Mesenchymal stem cell (in vitro differentiated cells and primary cell): ENCODE data around the gene SEC24C.

Experiments
- DNase-seq: peaks from one replicate; pipeline ENCODE4 v3.0.0-alpha.2; 2013
- H2AFZ ChIP-seq: one replicate; pipeline ENCODE4 v1.6.1; 2013; ENCODE audit warnings: low read depth, mild to moderate bottlenecking, control low read depth, inconsistent platforms, low read length, moderate library complexity
- H2AK5ac ChIP-seq: 2 replicates; pipeline ENCODE4 v1.6.1; 2013; ENCODE audit warnings: low read length, moderate library complexity, mild to moderate bottlenecking, inconsistent platforms; ENCODE audit not compliant: severe bottlenecking
- H2BK120ac ChIP-seq: one replicate; pipeline ENCODE4 v1.6.1; 2013; ENCODE audit warnings: low read depth, mild to moderate bottlenecking, inconsistent platforms, low read length, moderate library complexity
- H2BK12ac ChIP-seq, 2 experiments: one replicate each; pipeline ENCODE4 v1.6.1; 2013; ENCODE audit warnings: inconsistent platforms in 2 of 2, low read length in 2 of 2, mild to moderate bottlenecking in 2 of 2, moderate library complexity in 2 of 2, control low read depth in 1 of 2
- H2BK15ac ChIP-seq: one replicate; pipeline ENCODE4 v1.6.1; 2013; ENCODE audit warnings: mild to moderate bottlenecking, low read depth, inconsistent platforms; ENCODE audit not compliant: poor library complexity, severe bottlenecking
- H2BK5ac ChIP-seq: 2 replicates; pipeline ENCODE4 v1.6.1; 2013; ENCODE audit warnings: low read depth, mild to moderate bottlenecking, low read length, control low read depth, inconsistent platforms; ENCODE audit not compliant: poor library complexity, severe bottlenecking
- H3K14ac ChIP-seq, 2 experiments: one replicate each; pipeline ENCODE4 v1.6.1; 2013; ENCODE audit warnings: inconsistent platforms in 2 of 2, low read length in 2 of 2, control low read depth in 1 of 2, mild to moderate bottlenecking in 1 of 2, moderate library complexity in 1 of 2
- H3K18ac ChIP-seq, 2 experiments: one replicate each; pipeline ENCODE4 v1.6.1; 2013; ENCODE audit warnings: inconsistent platforms in 2 of 2, low read length in 2 of 2, control low read depth in 1 of 2, low read depth in 1 of 2, mild to moderate bottlenecking in 1 of 2
- H3K23ac ChIP-seq, 2 experiments: one replicate each; pipeline ENCODE4 v1.6.1; 2013; ENCODE audit warnings: inconsistent platforms in 2 of 2, low read length in 2 of 2, mild to moderate bottlenecking in 2 of 2, moderate library complexity in 2 of 2, control low read depth in 1 of 2
- H3K27ac ChIP-seq: 2 replicates; pipeline ENCODE4 v1.5.1; 2013; ENCODE audit warnings: mild to moderate bottlenecking, moderate library complexity, low read length, control low read depth, inconsistent platforms; ENCODE audit not compliant: poor library complexity, severe bottlenecking
- H3K27me3 ChIP-seq, 2 experiments: 2 replicates each; pipeline versions ENCODE4 v1.6.1 to v1.7.0; 2013; ENCODE audit warnings: low read length in 2 of 2, mild to moderate bottlenecking in 2 of 2, moderate library complexity in 2 of 2, control low read depth in 1 of 2, inconsistent platforms in 1 of 2; ENCODE audit not compliant: control insufficient read depth in 1 of 2, insufficient read depth in 1 of 2
- H3K36me3 ChIP-seq, 2 experiments: 2 replicates each; pipeline versions ENCODE4 v1.6.1 to v1.7.0; 2013; ENCODE audit warnings: low read length in 2 of 2, control low read depth in 1 of 2, inconsistent platforms in 1 of 2, low read depth in 1 of 2, mild to moderate bottlenecking in 1 of 2; ENCODE audit not compliant: insufficient read depth in 2 of 2, control insufficient read depth in 1 of 2
- H3K4ac ChIP-seq, 2 experiments: one replicate each; pipeline ENCODE4 v1.6.1; 2013; ENCODE audit warnings: inconsistent platforms in 2 of 2, low read length in 2 of 2, mild to moderate bottlenecking in 2 of 2, moderate library complexity in 2 of 2, control low read depth in 1 of 2, low read depth in 1 of 2
- H3K4me1 ChIP-seq: 2 replicates; pipeline ENCODE4 v1.6.1; 2013; ENCODE audit warnings: low read depth, low read length, control low read depth; ENCODE audit not compliant: control insufficient read depth, insufficient read depth
- H3K4me2 ChIP-seq: 2 replicates; pipeline ENCODE4 v1.6.1; 2013; ENCODE audit warnings: low read length, mild to moderate bottlenecking, inconsistent platforms; ENCODE audit not compliant: poor library complexity, severe bottlenecking
- H3K4me3 ChIP-seq, 2 experiments: 2 replicates each; pipeline versions ENCODE4 v1.5.1 to v1.7.0; 2013; ENCODE audit warnings: low read length in 2 of 2, mild to moderate bottlenecking in 2 of 2, control low read depth in 1 of 2, low read depth in 1 of 2; ENCODE audit not compliant: insufficient read depth in 1 of 2
- H3K79me1 ChIP-seq: replicated peaks from 2 replicates; pipeline ENCODE4 v1.6.1; 2013; ENCODE audit warnings: mild to moderate bottlenecking, control low read depth, low read length, inconsistent platforms; ENCODE audit not compliant: poor library complexity, severe bottlenecking
- H3K9ac ChIP-seq: 2 replicates; pipeline ENCODE4 v1.7.0; 2013; ENCODE audit warnings: mild to moderate bottlenecking, low read length, moderate library complexity
- H3K9me3 ChIP-seq: 2 replicates; pipeline ENCODE4 v1.7.0; 2013; ENCODE audit warnings: mild to moderate bottlenecking, low read length; ENCODE audit not compliant: control insufficient read depth
- H4K8ac ChIP-seq: one replicate; pipeline ENCODE4 v1.6.1; 2013; ENCODE audit warnings: inconsistent platforms, mild to moderate bottlenecking, low read length, moderate library complexity
- H4K91ac ChIP-seq: one replicate; pipeline ENCODE4 v1.6.1; 2013; ENCODE audit warnings: mild to moderate bottlenecking, low read length, inconsistent platforms
- WGBS: methylation state at CpG from one replicate; pipeline ENCODE4 v1.1.7; 2013; ENCODE audit warnings: mixed read lengths; 5-methylcytosine and 5-hydroxymethylcytosine counted together

Gene SEC24C

GRCh38 chr10:73781879-73782748, 37.9 kb downstream of the SEC24C start, which contains the start of gene CHCHD1:
Gene CHCHD1, plus strand, starts transcription at chr10:73782048. Its CDS starts 28 bp downstream, at chr10:73782076.
- Histone ChIP-seq H3K18ac (peak within 1 kb of the TSS; percentile 93 to 99), H3K23ac (peak within 1 kb of the TSS in 1 of 2 experiments; percentile 75), H3K36me3 (peaks cover 16 to 27% of the 10 kb centered on the region in 2 experiments), H3K4me1 (peaks cover 7% of the 10 kb centered on the region), H4K91ac (peak within 1 kb of the TSS; percentile 91), H3K27ac (peak within 1 kb of the TSS; percentile 76), H3K4me3 (peak within 1 kb of the TSS; percentile 94 to 99), H3K79me1 (peaks cover 8% of the 10 kb centered on the region), H3K9me3 (no peaks in the 10 kb centered on the region), H2AFZ (peak within 1 kb of the TSS; percentile 83), H2BK120ac (no peak within 1 kb of the TSS), H2AK5ac (no peak within 1 kb of the TSS), H3K4me2 (peak within 1 kb of the TSS; percentile 94), H2BK15ac (peak within 1 kb of the TSS; percentile 83), H2BK5ac (peak within 1 kb of the TSS; percentile 77), H3K27me3 (no peaks in the 10 kb centered on the region), H3K14ac (peak within 1 kb of the TSS in 1 of 2 experiments; percentile 68), H2BK12ac (no peak within 1 kb of the TSS), H4K8ac (peak within 1 kb of the TSS; percentile 99), H3K4ac (peak within 1 kb of the TSS; percentile 77 to 99), H3K9ac (peak within 1 kb of the TSS; percentile 95)
- DNase-seq, result peak; percentile 90
- WGBS, result under 1% methylated on average over 55 of the region's 57 CpGs

- Histone ChIP-seq H3K18ac (no peak overlapping the region), H2BK120ac (no peak overlapping the region), H3K14ac (no peak overlapping the region), H3K4me3 (peak overlapping the region in 1 of 2 experiments; percentile 99), H2BK12ac (no peak overlapping the region), H4K91ac (no peak overlapping the region), H3K9ac (peak overlapping the region; percentile 95), H2AK5ac (no peak overlapping the region), H4K8ac (no peak overlapping the region), H3K23ac (no peak overlapping the region), H3K4ac (no peak overlapping the region), H3K36me3 (peaks cover 15 to 22% of the 10 kb centered on the region in 2 experiments), H3K4me2 (peak overlapping the region; percentile 94), H3K4me1 (peaks cover 11% of the 10 kb centered on the region), H2AFZ (no peak overlapping the region), H2BK5ac (no peak overlapping the region), H3K27me3 (no peaks in the 10 kb centered on the region), H3K27ac (no peak overlapping the region), H2BK15ac (no peak overlapping the region), H3K79me1 (peaks cover 8% of the 10 kb centered on the region), H3K9me3 (no peaks in the 10 kb centered on the region)
- 59% methylated on average over 2 of the region's 2 CpGs for WGBS
- DNase-seq, result no peak
Observed at GRCh38 chr10:73782749-73783085, 38.5 kb downstream of the SEC24C start.

GRCh38 chr10:73785211-73785720, 41.1 kb downstream of the SEC24C start, which contains the start of gene ZSWIM8:
Gene ZSWIM8, plus strand, starts transcription at chr10:73785606. Its CDS starts 273 bp downstream, at chr10:73785879.
- H2BK5ac ChIP-seq, result peak within 1 kb of the TSS; percentile 80
- peak within 1 kb of the TSS; percentile 66 to 81 for H3K14ac ChIP-seq
- peaks cover 17 to 21% of the 10 kb centered on the region in 2 experiments for H3K36me3 ChIP-seq
- H3K4me3 ChIP-seq, result peak within 1 kb of the TSS; percentile 88 to 90
- H2BK12ac ChIP-seq, result peak within 1 kb of the TSS in 1 of 2 experiments; percentile 55
- peaks cover 11% of the 10 kb centered on the region for H3K4me1 ChIP-seq
- H2AFZ ChIP-seq, result peak within 1 kb of the TSS; percentile 5
- peak within 1 kb of the TSS; percentile 31 for H4K91ac ChIP-seq
- H3K27me3 ChIP-seq, result no peaks in the 10 kb centered on the region
- H3K23ac ChIP-seq, result peak within 1 kb of the TSS in 1 of 2 experiments; percentile 84
- H3K4ac ChIP-seq, result peak within 1 kb of the TSS; percentile 9 to 82
- H3K9me3 ChIP-seq, result no peaks in the 10 kb centered on the region
- peak within 1 kb of the TSS; percentile 80 for H2BK15ac ChIP-seq
- H3K9ac ChIP-seq, result peak within 1 kb of the TSS; percentile 95
- peak within 1 kb of the TSS; percentile 94 for H3K27ac ChIP-seq
- H2BK120ac ChIP-seq, result peak within 1 kb of the TSS; percentile 58
- under 1% methylated on average over 34 of the region's 36 CpGs for WGBS
- H3K18ac ChIP-seq, result peak within 1 kb of the TSS; percentile 78 to 87
- H3K4me2 ChIP-seq, result peak within 1 kb of the TSS; percentile 96
- peak; percentile 98 for DNase-seq
- peaks cover 14% of the 10 kb centered on the region for H3K79me1 ChIP-seq
- H2AK5ac ChIP-seq, result no peak within 1 kb of the TSS
- peak within 1 kb of the TSS; percentile 80 for H4K8ac ChIP-seq
